Fibroblast of skin of back (primary cell): ENCODE data around the gene SIK3.
"Not testable (repeated sequence)": the region's sequence is repeated elsewhere in the genome, so short reads cannot be mapped to it uniquely, and the experiment has no call there.

ENCODE experiments used
- DNase-seq: peaks from one replicate; pipeline ENCODE4 v3.0.0-alpha.2; 2013

Gene SIK3

DNA sequence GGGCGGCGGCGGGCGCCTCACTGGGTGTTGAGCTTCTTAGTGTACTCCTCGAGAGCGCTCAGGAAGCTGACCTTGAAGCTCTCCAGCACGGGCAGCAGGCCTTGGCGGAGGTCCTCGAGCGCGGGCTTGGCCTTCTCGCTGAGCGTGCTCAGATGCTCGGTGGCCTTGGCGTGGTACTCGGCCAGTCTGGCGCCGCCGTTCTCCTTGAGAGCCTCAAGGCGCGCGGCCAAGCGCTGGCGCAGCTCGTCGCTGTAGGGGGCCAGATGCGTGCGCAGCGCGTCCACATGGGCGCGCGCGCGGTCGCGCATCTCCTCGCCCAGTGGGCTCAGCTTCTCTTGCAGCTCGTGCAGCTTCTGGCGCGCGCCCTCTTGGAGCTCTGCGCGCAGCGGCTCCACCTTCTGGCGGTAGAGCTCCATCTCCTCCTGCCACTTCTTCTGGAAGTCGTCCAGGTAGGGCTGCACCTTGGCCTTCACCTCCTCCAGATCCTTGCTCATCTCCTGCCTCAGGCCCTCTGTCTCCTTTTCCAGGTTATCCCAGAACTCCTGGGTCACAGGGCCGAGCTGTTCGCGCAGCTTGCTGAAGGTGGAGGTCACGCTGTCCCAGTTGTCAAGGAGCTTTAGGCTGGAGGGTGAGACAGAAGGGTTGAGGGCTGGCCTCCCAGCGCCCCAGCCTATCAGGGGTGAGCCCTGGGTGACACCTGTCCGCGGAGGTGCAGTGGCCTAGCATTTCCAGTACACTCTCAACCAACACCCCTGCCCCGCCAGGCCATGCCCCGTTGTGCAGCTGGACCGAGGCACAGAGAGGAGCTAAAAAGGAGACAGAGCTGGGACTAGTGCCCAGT lies 262.2 kb downstream of the SIK3 start:
- peak; percentile 91 for DNase-seq

DNA sequence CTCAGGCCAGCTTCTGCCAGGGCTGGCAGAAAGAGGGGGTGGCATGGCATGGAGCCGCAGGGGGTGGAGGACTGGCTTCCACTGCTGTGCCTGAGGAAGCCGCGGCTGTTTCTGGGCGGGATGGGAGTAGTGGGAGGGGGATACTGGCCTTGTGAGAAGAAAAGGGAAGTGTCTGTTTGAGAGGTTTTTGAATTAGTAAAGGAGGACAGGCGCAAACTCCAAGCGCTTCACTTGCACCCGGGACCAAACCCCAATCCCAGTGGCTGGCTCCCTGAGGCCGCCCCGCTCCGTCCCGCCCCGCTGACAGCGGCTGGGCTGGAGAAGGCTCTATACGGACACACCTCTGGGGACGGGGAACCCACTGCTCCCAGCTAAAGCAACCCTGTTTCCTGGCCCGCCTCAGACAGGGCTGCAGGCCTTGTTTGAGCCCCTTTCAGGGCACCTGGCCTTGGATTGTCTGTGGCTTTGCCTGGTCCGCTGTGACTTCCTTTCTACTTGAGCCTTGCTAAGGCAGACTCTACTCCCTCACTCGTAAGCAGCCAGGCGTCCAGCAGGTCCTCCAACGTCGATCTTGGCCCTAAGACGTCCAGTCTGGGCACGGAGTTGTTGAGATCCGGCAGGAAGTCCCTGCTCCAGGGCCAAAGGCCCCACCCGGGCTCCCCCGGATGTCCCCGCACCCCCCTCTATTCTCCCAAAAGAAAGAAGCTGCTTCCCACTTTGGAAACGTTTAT lies 263.0 kb downstream of the SIK3 start:
- DNase-seq, result no peak

DNA sequence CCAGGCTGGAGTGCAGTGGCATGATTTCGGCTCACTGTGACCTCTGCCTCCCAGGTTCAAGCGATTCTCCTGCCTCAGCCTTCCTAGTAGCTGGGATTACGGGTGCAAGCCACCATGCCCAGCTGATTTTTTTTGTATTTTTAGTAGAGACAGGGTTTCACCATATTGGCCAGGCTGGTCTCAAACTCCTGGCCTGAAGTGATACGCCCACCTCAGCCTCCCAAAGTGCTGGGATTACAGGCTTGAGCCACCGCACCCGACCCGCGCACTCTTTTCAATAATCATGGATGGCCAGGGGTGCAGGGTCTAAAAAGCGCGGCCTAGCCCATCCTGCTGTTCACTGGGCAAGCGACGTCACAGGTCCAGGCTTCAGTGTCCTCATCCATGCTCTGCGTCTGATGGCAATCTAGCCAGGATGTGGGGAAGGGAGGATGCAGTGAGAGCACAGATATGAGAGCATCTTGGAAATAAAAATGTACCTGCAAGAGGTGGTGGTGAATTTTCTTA lies 263.6 kb downstream of the SIK3 start:
- DNase-seq, result not testable (repeated sequence)

DNA sequence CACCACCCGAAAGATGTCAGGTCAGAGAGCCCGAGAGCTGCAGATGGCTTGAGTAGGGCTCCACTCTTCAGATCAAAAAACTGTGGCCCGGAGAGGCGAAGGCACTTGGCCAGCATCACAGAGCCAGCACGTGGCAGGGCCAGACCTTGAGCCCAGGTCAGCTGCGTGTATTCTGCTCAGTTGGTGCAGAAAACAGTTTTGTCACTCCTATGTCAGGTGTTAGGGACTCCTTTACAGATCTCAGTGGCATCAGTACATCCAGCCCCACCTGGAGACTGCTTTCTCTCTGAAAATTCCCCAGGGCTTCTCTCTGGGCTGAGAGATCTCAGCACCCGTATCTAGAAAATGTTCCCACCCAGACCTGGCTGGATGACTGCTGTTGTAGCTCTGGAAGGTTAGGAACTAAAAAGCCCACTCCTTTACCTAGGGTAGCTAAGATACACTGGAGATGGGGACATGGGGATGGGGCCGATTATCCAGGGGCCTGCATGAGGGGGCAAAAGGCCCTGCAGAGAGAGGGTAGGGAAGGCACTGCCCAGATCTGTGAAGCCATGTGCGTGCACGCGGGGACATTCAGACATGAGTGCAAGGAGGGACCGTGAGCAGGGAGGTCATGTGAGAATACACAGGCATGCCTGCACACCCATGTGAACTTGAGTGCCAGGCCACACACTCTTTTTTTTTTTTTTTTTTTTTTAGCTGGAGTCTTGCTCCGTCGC lies 264.3 kb downstream of the SIK3 start:
- no peak for DNase-seq

DNA sequence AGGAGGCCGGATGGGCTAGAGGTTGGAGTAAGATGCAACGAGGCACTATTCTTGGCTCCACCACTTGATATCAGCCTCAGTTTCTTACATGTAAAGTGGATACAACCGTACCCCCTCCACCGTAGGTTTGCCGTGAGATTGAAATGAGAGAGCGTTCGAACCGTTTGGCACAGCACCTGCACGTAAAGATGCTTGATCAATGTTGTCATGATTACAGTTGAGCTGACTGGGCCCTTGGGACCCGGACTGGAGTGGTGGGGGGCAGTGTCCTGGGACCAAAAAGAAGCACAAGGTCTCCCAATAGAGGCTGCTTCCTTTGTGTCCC lies 264.8 kb downstream of the SIK3 start:
- no peak for DNase-seq

DNA sequence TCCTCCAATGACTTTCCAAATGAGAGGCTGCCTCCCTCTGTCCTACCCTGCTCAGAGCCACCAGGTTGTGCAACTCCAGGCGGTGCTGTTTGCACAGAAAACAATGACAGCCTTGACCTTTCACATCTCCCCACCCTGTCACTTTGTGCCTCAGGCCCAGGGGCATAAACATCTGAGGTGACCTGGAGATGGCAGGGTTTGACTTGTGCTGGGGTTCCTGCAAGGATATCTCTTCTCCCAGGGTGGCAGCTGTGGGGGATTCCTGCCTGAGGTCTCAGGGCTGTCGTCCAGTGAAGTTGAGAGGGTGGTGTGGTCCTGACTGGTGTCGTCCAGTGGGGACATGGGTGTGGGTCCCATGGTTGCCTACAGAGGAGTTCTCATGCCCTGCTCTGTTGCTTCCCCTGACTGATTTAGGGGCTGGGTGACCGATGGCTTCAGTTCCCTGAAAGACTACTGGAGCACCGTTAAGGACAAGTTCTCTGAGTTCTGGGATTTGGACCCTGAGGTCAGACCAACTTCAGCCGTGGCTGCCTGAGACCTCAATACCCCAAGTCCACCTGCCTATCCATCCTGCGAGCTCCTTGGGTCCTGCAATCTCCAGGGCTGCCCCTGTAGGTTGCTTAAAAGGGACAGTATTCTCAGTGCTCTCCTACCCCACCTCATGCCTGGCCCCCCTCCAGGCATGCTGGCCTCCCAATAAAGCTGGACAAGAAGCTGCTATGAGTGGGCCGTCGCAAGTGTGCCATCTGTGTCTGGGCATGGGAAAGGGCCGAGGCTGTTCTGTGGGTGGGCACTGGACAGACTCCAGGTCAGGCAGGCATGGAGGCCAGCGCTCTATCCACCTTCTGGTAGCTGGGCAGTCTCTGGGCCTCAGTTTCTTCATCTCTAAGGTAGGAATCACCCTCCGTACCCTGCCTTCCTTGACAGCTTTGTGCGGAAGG lies 265.6 kb downstream of the SIK3 start:
- DNase-seq, result no peak

DNA sequence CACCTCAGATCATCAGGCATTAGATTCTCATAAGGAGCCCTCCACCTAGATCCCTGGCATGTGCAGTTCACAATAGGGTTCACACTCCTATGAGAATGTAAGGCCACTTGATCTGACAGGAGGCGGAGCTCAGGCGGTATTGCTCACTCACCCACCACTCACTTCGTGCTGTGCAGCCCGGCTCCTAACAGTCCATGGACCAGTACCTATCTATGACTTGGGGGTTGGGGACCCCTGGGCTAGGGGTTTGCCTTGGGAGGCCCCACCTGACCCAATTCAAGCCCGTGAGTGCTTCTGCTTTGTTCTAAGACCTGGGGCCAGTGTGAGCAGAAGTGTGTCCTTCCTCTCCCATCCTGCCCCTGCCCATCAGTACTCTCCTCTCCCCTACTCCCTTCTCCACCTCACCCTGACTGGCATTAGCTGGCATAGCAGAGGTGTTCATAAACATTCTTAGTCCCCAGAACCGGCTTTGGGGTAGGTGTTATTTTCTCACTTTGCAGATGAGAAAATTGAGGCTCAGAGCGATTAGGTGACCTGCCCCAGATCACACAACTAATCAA lies 266.4 kb downstream of the SIK3 start:
- no peak for DNase-seq

DNA sequence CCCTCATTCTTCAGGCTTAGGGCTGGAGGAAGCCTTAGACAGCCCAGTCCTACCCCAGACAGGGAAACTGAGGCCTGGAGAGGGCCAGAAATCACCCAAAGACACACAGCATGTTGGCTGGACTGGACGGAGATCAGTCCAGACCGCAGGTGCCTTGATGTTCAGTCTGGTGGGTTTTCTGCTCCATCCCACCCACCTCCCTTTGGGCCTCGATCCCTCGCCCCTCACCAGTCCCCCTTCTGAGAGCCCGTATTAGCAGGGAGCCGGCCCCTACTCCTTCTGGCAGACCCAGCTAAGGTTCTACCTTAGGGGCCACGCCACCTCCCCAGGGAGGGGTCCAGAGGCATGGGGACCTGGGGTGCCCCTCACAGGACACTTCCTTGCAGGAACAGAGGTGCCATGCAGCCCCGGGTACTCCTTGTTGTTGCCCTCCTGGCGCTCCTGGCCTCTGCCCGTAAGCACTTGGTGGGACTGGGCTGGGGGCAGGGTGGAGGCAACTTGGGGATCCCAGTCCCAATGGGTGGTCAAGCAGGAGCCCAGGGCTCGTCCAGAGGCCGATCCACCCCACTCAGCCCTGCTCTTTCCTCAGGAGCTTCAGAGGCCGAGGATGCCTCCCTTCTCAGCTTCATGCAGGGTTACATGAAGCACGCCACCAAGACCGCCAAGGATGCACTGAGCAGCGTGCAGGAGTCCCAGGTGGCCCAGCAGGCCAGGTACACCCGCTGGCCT lies 267.9 kb downstream of the SIK3 start:
- DNase-seq, result no peak

DNA sequence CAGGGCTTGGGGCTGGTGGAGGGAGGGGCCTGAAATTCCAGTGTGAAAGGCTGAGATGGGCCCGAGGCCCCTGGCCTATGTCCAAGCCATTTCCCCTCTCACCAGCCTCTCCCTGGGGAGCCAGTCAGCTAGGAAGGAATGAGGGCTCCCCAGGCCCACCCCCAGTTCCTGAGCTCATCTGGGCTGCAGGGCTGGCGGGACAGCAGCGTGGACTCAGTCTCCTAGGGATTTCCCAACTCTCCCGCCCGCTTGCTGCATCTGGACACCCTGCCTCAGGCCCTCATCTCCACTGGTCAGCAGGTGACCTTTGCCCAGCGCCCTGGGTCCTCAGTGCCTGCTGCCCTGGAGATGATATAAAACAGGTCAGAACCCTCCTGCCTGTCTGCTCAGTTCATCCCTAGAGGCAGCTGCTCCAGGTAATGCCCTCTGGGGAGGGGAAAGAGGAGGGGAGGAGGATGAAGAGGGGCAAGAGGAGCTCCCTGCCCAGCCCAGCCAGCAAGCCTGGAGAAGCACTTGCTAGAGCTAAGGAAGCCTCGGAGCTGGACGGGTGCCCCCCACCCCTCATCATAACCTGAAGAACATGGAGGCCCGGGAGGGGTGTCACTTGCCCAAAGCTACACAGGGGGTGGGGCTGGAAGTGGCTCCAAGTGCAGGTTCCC lies 268.6 kb downstream of the SIK3 start, which contains the start of gene APOC3:
TSS of gene APOC3 (plus strand) at position 383 of the 659 bp plus-strand sequence. CDS start 676 bp downstream, outside the sequence.
- peak; percentile 75 for DNase-seq

DNA sequence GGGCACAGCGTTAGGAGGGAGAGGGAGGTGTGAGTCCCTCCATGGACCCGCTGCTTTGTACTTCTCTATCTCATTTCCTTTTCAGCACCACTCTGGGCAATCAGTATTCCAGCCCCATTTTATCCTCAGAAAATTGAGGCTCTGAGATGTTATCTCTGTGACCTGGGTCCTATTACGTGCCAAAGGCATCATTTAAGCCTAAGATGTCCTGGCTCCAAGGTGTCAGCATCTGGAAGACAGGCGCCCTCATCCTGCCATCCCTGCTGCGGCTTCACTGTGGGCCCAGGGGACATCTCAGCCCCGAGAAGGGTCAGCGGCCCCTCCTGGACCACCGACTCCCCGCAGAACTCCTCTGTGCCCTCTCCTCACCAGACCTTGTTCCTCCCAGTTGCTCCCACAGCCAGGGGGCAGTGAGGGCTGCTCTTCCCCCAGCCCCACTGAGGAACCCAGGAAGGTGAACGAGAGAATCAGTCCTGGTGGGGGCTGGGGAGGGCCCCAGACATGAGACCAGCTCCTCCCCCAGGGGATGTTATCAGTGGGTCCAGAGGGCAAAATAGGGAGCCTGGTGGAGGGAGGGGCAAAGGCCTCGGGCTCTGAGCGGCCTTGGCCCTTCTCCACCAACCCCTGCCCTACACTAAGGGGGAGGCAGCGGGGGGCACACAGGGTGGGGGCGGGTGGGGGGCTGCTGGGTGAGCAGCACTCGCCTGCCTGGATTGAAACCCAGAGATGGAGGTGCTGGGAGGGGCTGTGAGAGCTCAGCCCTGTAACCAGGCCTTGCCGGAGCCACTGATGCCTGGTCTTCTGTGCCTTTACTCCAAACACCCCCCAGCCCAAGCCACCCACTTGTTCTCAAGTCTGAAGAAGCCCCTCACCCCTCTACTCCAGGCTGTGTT lies 269.4 kb downstream of the SIK3 start:
- DNase-seq, result no peak

DNA sequence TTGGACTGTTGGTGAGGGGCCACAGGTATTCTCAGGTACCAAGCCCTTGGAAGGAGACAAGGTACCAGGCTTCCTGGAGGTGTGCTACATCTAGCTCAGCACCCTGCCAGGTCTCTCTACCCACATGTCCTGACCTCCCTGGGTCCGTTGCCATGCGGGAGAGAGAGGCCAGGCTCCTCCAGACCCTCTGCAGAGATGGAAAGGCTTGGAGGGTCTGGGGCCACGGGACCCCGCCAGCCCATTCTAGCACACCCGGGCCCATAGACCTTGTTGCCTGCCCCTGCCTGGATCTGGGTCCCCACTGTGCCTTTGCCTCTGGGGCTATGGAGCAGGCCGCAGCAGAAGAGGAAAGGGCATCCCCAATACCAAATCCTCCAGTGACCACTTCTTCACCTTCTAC lies 270.8 kb downstream of the SIK3 start:
- DNase-seq, result no peak

DNA sequence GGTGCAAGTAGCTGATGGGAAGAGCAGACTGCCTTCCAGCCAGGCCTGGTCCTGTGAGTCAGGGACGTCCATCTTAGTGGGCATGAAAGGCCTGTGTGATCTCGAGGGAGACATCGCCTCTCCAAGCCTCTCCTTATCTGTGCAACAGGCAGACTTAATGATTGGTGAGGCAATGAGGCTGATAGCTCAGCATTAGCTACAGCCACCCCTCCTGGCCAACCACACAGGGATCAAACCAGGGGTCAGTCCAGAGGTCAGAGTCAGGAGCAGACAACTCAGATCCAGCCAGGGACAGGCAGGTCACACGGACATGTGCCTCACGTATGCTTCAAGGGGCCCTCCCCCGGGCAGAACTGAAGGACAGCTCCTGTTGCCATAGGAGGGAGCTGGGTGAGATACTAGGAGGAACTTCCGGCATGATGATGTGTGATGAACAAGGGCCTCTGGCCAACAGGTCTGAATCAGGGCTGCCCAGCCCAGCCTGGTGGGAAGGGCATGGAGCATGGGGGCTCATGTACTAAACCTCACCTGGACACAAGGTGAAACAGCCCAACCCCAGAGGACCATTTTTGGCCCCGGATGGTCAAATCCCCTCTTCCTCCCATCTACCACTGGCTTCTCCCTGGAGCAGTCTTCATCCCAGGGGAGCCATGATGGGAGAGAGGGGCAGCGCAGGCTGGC lies 271.3 kb downstream of the SIK3 start:
- DNase-seq, result no peak

DNA sequence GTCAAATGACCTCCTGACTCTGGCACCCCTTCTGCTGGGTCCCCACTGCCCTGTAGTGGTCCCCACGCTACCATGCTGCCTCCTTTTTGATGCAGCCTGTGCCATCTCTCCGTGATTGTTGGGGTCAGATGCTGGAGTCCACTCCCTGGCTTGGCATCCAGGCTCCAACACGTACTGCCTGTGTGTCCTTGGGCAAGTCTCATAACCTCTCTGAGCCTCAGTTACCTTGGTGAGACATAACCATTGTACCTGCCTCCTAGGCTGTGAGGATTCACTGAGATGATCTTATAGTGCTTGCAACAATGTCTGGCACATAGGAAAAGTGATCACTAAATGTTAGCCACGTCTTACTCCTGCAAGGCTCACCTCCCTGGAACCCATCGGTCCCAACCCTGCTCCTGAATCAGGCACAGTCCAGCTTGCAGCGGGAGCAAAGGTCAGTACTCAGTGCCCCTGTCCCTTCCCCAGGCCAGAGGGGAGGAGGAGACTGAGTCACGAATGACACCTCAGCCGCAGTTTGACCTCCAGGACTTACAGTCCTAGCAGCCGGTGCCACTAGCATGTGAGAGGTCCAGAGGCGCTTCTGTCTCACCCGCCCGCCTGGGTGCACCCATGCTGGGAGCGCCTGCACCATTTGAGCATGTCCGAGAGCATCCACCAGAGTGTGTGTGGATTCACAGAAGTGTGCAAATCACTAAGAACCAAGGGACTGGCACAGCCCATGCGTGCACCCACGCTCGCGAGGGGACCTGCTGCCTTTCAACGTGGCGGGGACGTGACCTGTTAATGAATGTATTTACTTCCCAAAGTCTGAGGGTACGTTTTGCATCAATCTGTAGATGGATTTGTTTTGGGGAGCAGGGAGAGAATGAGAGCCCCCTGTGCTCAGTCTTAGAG lies 272.1 kb downstream of the SIK3 start:
- DNase-seq, result no peak

DNA sequence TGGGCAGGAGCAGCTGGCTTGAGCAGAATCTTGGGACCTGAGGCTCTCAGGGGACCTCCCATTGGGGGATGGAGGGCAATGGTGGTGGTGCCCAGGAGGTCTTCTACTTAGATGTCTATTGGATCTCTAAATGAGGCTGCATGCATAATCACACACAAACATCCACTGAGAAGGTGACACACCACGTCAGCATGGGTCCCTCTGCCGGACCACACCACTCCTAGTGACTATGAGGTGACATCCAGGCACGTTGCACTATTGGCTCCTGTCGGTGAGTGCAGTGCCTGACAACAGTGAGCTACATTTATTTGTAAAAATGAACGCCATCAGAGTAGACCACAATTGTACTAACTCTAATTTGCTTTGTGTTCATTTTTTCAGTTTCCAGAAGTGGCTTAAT lies 272.8 kb downstream of the SIK3 start:
- no peak for DNase-seq

DNA sequence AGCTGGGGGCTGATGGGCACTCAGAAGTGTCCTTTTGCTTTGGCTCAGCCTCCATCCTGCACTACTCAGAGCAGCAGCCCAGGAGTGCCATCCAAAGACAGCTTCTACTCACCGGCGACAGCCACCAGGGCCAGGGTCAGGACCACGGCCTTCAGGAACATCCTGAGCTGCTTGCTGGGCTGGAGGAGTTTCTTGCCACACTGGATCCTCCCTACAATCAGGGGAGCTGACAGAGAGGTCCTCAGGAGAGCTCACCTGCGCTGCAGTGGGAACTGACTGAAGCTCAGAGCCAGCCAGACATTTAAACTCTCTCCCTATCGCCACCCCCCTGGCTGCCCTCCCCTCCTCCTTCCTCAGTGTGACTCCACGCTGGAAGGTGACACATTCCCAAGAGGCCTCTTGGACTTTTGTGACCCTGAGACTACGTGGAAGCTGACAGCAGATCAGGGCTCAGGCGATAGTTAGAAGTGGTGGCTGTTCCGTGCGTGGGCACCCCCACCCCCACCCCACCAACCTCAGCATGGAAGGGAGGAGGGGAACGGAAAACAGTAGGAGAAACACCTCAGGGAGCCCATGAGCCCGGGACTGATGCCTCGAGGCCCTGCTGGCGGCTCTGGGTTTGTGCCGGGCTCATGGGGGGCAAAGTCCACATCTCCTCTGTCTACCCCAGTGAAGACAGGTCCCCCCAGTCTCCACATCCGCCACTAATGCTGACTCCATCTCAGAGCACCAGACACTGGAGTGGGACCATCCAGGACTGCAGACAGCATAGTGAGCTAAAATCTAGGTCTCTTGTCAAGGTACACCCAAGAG lies 275.0 kb downstream of the SIK3 start, which contains the start of gene APOA4:
TSS of gene APOA4 (minus strand) at position 274 of the 813 bp plus-strand sequence. CDS start at position 161, 113 bp downstream.
- DNase-seq, result no peak

DNA sequence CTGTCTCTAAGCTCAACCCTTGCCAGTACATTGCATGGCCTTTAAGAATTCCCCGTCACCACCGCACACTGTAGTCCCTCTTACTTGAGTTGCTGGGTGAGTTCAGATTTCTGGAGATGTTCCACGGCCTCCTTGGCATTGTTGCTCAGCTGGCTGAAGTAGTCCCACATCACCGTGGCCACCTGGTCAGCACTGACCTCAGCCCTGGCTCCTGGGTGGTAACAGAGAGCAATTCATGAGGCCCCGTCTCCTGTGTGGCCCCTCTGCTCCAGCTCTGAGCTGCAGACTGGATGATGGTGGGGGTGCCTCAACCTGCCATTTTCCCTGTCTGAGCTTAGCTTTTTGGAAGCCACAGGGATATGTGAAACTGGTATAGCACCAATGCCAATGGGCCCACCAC lies 275.7 kb downstream of the SIK3 start:
- no peak for DNase-seq
